GM15510 (cell line): ENCODE measurements around the gene PPT2.

Experiments used
- POLR2A ChIP-seq: IDR thresholded peaks from 3 replicates; pipeline ENCODE4 v1.6.1; 2011; ENCODE audit warnings: borderline replicate concordance; ENCODE audit not compliant: insufficient read length; ENCODE audit errors: extremely low read depth

The PPT2 gene

DNA sequence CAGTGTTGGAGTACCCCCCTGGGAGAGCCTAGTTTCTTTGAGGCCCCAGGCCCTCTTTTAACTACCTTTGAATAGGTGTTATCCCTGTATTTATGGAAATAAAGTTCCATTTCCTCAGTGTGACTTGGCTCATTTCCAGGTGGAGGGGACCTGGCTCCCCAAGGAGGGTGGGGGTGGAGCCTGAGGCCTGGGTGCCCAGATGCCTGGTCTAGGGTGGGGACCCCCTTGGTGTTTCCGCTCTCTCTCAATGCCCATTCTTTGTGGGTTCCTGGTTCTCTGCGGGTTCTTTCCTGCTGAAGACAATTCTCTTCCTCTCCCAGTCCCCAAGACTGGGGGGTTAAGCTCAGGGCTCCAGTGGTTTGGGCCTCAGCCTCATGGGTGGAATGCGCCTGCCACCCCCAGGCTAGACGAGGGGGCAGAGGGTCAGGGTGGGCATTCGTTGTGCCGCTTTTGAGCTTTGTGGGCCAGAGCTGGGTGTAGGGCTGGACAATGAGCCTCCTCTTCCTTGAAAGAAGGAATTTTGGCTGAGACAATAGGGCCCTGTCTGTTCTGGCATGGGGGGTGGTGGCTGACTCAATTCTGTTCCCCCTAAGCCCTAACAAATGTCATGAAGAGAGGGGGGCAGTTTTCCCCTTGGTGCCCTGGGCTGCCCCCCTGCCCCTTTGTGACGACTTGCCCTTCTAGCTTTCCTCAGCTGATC lies 9.8 kb downstream of the PPT2 start:
- no peak for TF ChIP-seq POLR2A

DNA sequence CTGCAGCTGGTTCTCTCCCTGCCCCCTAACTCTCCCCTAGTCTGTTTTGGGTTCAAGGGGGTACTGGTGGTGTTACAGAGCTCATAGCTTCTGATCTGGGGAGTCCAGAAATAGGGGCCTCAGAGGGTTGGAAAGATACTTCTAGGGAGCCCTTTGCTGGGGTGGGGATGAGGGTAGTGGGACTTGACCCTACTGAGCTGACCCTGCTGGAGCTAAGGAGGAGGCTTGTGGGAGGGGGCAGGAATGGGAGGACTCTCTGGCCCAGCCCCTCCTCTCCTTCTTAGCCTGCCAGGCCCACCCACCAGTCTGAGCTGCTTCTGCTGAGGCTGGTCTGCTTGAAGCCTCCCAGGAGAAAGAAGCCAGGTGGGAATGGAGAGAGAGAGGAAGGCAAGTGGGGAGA lies 10.4 kb downstream of the PPT2 start, which contains the start of gene EGFL8:
Gene EGFL8 (plus strand): TSS at position 301 of the 400 bp plus-strand sequence. CDS start 1,571 bp downstream, outside the sequence.
- TF ChIP-seq POLR2A = no peak

DNA sequence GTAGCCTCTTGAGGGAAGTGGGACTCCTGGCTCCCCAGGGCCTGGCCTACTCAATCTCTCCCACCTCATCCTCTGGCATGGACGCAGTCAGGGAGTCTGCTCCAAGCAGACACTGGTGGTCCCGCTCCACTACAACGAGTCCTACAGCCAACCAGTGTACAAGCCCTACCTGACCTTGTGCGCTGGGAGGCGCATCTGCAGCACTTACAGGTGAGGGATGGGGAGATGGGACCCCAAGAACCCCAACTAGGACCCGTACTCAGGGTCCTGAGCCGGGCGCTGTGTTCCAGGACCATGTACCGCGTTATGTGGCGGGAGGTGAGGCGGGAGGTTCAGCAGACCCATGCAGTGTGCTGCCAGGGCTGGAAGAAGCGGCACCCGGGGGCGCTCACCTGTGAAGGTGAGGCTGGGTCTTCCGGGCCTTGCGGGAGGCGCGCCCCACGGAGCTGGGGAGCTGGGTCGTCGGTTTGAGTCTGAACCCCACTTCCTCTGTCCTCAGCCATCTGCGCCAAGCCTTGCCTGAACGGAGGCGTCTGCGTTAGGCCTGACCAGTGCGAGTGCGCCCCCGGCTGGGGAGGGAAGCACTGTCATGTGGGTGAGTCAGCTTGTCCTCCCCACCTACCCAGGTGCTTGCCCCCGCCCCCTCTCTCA lies 12.6 kb downstream of the PPT2 start:
- no peak for TF ChIP-seq POLR2A

DNA sequence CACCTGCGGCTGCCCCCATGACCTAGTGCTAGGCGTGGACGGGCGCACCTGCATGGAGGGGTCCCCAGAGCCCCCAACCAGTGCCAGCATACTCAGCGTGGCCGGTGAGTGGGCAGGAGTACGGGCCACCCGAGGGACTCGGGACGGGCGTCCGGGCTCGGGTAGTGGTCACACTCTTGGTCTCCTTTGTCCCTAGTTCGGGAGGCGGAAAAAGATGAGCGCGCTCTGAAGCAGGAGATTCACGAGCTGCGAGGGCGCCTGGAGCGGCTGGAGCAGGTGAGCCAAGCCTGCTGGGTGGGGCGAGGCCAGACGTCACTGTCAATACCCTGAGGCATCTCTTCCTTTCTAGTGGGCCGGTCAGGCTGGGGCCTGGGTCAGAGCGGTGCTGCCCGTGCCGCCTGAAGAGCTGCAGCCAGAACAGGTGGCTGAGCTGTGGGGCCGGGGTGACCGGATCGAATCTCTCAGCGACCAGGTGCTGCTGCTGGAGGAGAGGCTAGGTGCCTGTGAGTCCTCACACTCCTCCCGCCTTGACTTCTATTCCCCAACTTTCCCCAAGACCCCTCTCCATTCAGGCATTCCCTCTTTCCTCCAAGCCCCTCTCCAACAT lies 13.3 kb downstream of the PPT2 start:
- no peak for TF ChIP-seq POLR2A

DNA sequence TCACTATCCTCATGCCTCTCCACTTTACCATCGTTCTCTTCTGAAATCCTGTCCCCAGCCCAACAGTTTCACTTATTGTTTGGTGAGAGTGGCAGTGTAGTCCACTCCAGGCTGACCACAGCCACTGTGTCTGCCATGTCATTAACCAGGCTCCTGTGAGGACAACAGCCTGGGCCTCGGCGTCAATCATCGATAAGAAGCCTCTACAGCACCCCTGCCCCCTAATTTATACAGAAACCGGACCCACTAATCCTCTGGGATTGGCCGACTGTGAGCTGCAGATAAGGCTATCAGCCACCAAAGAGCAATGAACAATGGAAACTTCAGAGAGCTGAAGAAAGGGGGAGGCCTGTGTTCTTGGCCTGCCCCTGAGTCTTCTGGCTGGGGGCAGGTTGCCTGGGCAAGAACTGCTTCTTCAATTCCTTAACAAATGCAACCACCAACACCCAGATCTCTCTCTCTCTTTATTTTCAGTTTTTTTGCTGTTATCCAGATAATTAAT lies 13.9 kb downstream of the PPT2 start:
- TF ChIP-seq POLR2A = no peak

DNA sequence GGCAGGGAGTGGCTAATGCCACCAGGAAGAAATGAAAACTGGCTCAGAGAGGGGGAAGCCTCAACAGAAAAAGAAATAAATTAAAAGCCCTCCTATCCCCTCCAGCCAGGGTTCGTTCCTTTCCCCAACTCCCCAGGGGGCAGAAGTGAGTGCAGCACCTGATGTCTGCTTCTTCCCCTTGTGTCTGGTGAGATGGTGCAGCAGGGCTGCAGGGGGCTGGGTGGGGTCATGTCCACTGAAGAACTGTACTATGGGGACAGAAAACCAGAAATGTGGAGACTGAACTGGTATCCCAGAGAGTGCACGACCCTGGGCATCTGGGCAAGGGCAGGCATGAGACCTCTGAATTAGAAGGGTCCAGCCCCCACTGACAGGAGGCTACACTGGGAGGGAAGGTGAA lies 14.4 kb downstream of the PPT2 start:
- TF ChIP-seq POLR2A = no peak

DNA sequence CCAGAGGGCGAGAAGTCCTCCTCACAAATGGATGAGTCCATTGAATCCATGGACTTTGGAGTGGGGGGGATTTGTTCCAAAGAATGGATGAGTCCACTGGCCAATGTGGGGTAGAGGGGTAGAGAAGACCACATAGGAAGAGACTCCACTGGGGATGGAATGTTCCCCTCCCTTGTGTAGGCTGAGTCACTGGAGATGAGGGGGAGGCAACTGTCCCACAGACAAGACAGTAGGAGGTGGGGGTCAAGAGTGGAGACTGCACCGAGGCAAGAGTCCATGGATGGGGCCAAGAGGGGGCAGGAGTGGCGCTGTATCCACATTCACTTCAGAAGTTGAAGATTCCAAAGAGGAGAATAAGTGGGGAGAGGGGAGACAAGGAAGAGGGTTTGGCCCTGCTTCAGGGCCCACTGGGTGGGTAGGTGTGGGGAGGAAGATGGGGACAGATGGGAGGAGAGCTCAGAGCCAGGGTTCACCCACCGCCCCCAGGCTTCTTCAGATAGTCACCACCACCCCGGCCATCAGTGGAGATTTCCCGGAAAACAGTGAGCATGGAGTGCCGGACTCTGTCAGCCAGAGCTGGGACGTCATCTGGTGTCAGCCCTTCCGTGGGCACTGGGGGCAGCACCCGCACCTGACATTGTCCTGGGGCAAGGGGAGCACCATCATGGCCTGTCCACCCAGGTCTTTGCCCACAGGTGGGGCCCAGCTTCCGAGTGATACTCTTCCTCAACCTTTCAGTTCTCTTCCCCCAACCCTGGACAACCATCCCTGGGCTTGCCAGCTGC lies 15.1 kb downstream of the PPT2 start:
- no peak for TF ChIP-seq POLR2A

DNA sequence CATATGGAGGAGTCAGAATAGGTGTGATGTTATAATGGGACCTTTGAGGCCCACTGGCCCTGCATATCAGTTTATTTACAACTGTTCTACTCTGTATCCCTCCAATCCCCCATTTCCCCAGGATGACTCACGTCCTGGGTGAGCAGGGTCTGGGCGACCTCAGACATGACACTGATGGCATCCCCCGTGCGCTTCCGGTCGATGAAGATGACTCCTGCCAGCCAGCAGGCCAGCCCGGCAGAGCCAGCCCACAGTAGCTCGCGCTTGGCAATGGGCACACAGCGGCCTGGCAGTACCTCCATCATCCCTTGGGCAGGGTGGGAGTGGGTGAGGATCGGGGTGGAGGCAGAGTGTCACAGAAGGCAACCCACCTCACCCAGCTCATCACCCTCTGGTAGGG lies 16.4 kb downstream of the PPT2 start:
- TF ChIP-seq POLR2A = no peak

DNA sequence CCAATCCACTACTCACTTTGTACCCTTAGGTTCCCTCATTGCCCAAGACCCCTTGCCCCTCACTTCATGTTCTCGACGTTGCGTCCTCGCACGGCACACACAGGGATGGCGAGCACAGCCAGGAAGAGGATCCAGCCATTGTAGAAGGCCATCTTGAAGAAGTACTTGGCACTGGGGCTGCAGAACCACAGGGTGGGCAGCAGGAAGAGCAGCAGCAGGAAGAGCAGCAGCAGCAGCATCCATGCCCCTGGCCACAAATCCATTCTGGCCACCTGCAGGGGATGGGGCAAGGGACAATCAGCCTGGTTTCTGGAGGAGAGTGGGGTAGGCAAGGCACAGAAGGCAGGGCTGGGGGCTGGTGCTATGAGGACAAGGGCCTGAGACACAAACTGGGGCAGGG lies 17.3 kb downstream of the PPT2 start:
- TF ChIP-seq POLR2A = no peak

DNA sequence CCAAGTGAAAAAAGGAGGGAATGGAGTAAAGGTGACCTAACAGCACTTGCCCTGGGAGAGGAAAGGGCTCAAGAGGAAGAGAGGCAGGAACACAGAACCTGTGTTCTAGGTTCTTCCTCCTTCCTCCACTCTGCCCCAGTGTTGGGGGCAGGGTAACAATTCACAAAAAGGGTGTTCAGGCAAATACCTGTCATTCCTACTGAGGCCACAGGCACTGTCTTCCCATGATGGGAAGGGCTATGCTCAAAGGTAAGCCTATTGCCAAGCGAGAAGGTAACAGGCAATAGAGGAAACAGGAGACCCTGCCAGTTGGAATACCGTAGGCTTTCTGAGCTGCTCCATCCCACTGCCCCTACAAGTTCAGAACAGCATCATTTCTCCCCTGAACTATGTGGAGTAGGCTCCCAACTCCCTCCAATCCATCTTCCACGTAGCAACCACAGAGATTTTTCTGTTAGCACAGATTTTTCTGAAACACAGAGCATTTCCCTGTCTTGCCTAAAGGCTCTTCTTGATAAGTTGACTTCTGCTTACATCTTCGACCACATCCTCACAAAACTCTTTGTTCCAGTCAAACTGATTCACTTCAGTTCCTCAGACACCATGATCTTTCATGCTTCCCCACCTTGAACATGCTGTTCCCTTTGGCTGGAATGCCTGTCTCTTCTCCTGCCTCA lies 19.2 kb downstream of the PPT2 start:
- TF ChIP-seq POLR2A = no peak

DNA sequence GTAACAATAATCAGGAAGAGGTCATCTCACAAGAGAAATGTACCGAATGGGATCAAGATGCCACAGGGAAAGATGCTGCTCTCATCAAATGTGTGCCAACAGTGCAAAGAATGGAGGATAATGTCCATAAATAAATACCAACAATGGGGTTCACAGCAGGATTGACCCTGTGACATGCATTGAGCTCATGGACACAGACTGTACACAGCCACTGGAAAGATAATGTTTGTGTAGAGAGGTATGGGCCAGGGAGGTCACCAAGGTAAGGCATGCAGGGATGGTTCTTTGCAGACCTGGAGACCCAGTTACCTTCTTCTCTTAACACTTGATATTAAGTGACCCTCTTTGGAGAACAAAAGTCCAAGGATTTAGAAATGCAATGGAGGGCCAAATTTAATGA lies 20.5 kb downstream of the PPT2 start:
- no peak for TF ChIP-seq POLR2A

DNA sequence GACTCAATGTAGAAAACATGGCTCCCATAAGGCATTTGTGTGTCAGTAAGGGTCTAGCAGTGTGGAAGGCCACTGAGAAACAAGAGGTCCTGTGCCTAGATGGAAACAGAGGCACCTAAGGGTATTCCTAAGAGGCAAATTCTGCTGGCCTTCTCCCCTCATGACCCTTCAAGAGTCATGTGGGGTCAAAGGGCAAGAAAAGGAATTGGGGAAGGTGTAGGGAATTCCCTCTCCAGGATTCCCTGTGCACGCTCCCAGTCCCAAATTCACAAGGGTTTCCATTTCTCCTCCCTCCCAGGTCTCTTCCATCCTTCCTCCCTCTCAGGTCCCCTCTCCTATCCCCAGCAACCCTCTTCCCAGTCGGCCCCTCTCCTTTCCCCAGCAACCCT lies 21.4 kb downstream of the PPT2 start:
- no peak for TF ChIP-seq POLR2A

DNA sequence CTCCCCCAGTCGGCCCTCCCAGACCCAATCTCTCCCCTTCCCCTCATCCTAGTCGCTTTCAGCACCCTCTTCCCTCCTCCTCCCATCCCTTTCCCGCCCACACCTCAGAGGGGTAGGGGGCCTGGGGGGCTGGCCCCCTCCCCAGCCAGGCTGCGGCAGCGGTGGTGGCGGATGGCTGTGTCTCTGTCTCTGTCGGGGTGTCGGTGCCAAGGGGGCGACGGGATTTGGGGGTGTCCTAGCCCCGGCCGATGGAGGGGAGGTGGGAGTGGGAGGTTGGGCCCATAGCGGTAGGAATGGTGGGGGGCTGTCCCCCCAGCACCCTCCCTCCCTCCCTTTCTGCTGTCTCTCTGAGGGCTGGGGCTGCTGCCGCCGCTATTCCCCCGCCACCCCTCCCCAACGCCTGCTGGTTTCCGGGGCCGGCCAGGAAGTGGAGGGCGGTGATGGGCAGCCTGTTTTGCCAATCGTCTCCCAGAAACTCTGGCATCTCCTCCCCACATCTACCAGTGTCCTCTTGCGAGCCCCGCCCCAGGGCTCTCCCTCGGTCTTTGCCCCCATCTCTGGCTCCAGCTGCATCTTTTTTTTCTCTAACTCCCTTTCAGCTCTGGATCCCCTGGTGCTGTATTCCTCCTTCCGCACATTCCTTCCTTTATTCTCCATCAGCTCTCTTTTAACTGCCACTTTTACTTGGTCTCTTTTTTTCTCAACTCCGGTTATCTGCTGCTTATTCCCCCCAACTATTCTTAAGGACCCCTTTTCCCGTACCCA lies 22.0 kb downstream of the PPT2 start, which contains the start of gene AGPAT1:
Gene AGPAT1 (minus strand): TSS at position 374 of the 765 bp plus-strand sequence. CDS start 4,588 bp downstream, outside the sequence.
- peak; percentile 72 for TF ChIP-seq POLR2A
